Stimulated activated CD4-positive, alpha-beta T cell treated with anti-CD3 and anti-CD28 coated beads, Interleukin-2, amount 100 ng/mL, for 48 hours (primary cell): ENCODE results near the gene MIEF2.
"Not testable (repeated sequence)": the region's sequence is repeated elsewhere in the genome, so short reads cannot be mapped to it uniquely, and the experiment has no call there.

ENCODE experiments used
- DNase-seq, 2 donors: peaks; one replicate each; pipeline ENCODE4 v3.0.0-alpha.2; 2020

Gene MIEF2

DNA sequence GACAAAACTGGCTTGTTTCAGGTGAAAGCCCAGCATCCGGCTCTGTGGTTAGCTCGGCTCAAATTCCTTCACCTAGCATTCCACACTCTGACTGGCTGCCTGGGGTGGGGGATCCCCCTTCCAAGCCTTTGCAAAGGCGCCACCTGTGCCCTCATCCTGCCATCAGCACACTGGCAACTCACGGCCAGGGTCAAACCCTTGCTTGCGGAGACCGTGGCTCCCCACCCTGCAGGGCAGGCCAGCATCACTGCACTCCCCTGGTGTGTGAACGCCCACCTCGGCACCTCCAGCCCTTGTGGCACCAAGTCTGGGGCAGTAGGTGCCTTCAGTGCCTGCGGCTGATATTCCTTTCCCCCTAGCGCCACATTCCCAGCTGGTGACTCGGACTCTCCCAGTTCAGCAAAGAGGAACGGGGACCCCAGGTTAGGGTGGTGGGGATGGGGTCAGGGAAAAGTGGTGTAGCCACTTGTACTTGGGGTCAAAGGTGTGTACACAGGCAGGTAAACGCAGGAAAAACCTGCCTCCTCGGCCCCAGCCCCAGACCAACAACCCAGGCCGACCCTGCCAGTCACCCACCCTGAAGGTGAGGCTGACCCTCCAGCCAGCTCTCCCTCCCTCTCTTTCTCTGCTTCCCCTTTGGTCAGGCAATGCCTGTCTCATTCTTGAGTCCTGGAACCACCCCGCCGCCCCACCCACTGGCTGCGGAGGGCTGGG is 3.0 kb upstream of the MIEF2 start:
- peak in 1 of 2 donors; percentile 34 for DNase-seq

DNA sequence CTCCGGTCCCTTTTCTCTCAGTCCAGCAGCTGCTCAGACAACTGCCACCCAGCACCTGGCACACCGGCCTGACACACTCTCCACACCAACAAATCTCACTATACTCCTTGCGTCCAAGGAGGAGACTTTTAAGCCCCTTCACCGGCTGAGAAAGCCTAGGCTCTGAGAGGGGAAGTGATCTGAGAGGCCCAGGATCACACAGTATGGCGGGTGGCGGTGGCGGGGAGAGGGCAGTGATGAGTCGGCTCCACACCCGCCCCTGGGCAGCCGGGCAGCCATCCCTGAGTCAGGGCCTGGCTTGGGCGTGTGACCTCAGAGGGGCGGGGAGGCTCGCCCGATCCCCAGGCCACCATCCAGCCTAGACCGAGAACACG is 2.5 kb upstream of the MIEF2 start:
- DNase-seq = peak; percentile 38 to 50

DNA sequence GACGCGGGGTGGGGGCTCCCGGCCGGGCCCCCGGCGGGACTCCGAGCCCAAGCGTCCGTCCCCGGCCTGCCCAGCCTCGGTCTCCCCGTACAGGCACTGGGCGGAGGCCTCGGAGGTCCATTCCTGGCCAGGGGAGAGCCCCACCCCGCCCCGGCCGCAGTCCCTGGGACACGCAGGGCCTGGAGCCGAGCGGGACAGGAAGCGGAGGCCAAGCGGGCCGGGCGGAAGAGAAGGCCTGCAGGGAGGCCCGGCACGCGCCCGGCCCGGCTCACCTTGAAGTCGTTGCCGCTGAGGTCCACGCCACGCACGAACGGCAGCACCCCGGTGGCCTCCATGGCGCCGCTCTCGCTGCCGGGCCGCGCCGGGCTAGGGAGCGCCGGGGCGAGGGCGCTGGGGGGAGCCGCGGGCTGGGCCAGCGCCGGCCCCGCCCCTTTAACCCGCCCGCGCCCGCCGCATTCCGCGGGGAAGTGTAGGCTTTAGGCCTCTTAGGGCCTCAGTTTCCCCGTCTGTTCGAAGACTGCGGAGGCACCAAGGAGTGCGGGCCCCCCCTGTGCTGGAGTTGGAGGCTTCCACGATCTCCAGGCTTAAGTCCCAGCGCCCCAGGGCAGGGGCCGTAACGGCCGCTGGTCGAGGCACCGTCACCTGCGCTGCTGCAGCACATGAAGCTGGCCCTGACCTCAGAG is 2.0 kb upstream of the MIEF2 start, which contains the start of gene FLII:
Gene FLII, minus strand, starts transcription at position 383 of the 683 bp plus-strand sequence. Its CDS starts 48 bp downstream, at position 335.
- DNase-seq = peak; percentile 37 to 51

DNA sequence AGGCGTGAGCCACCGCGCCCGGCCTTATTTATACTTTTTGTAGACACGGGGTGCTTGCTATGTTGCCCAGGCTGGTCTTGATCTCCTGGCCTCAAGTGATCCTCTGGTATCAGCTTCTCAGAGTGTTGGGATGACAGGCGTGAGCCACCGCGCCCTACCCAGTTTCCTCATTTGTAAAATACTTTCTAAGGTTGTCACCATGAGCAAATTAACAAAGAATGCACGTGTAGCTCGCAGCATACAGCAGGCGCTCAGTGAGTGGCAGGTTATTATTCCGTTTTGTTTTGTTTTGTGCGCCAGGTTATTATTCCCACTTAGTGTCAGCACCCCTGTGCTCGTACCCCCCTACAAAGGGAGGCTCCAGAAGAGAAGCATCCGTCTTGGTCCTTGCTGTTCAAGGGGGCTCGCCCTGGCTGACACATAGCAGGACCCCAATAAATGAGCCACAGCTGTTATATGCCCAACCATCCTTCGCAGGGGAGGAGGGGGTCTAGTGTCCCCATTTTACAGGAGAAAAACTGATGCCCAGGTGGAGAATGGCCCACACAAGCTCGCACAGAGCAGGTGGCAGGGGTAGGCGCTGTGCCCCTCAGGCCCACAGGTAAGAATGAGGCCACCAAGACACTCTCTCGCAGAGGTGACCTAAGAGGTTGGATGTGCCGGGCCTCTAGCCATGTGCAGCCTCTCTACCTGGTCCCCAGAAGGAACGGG is 686 bp upstream of the MIEF2 start:
- no peak for DNase-seq

DNA sequence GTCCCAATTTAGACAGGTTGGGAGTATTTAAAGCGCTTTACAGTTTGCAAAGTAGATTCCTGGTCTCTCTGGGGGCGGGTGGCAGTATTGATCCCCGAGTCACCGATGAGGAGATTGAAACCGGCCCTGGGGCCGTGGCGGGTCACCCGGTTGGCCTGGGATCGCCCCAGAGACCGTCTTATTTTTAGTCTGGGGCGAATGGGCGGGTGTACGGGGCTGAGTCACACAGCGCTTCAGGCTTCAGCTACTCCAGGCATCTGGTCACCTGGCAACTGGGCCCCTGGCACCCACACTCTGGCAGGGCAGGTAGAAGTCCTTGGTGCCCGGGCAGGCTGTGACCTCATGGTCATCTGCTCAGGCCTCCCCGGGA is 669 bp downstream of the MIEF2 start:
- peak; percentile 25 to 32 for DNase-seq

DNA sequence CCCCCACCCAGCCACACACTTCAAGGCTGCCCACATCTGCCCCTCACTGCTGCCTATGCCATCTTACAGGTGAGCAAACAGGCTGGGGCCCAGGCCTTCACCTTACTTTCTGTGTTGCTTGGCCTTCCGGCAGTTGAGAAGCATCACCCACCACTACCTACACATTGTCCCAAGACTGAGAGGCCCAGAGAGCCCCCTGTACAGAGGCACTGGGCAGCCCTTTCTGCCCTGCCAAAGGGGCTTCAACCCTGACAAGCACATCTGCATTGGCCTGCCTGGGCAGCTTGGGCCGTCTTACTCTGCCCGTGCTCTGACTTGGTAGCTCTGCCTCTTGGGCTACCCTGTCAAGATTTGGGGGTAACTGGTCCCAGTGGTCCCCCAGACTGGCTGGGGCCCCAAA is 1.2 kb downstream of the MIEF2 start:
- DNase-seq = no peak

DNA sequence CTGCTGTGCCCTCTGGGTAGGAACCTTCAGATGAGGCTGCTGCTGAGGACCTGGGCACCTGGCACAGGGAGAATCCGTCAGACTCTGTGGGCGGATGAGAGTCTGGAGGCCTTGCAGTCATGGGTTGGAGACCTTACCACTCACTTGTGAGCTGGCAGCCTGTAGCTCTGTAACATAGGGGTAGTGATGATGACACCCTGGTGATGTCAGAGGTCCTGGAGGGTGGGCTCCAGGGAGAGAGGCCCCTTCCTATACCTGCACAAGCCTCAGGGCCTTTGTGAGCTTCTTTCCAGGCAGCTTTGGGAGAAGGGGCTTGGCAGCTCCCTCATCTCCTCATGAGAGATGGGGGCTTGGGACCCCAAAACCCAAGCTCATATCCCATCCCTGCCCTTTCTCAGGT is 1.6 kb downstream of the MIEF2 start:
- no peak for DNase-seq

DNA sequence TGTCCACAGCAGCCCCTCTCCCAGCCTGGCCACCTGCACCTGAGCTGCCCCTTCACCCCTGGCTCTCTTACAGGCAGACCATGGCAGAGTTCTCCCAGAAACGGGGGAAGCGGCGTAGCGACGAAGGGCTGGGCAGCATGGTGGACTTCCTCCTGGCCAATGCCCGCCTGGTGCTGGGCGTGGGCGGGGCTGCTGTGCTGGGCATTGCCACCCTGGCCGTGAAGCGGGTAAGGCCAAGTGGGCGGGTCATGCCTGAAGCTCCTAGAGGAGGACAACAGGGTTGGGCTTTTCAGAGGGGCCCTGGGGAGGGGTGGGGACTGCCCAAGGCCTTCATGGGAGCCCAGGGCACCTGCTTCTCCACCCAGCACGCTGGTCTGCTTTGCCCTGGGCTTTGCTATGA is 2.2 kb downstream of the MIEF2 start:
- DNase-seq = no peak

DNA sequence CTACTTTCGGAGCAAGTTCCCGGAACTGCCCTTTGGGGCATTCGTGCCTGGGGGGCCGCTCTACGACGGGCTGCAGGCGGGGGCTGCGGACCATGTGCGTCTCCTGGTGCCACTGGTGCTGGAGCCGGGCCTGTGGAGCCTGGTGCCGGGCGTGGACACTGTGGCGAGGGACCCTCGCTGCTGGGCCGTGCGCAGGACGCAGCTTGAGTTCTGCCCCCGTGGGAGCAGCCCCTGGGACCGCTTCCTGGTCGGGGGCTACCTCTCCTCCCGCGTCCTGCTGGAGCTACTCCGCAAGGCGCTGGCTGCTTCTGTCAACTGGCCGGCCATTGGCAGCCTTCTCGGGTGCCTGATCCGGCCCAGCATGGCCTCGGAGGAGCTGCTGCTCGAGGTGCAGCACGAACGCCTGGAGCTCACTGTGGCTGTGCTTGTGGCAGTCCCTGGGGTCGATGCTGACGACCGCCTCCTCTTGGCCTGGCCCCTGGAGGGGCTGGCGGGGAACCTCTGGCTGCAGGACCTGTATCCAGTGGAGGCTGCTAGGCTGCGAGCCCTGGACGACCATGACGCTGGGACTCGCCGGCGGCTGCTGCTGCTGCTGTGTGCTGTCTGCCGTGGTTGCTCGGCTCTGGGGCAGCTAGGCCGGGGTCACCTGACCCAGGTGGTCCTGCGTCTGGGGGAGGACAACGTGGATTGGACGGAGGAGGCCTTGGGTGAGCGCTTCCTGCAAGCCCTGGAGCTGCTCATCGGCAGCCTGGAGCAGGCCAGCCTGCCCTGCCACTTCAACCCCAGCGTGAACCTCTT is 3.6 kb downstream of the MIEF2 start:
- no peak for DNase-seq

DNA sequence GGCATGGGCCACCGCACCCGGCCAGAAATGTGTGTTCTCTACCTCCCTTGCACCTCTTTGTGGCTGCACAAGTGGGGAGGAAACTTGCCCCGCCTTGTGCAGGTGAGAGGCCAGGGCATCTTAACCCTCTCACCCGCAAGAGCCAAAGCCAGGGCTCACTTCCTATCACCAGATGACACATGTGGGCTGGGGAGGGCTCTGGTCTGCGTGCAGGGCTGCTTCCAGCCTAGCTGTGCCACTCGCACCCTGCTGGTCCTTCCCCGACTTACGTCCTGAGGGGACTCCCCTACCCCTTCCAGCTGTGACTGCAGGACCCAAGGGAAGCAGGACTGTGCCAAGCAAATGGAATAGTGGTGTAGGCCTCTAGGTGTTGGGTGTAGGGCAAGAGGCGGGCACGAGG is 6.9 kb downstream of the MIEF2 start:
- no peak for DNase-seq

DNA sequence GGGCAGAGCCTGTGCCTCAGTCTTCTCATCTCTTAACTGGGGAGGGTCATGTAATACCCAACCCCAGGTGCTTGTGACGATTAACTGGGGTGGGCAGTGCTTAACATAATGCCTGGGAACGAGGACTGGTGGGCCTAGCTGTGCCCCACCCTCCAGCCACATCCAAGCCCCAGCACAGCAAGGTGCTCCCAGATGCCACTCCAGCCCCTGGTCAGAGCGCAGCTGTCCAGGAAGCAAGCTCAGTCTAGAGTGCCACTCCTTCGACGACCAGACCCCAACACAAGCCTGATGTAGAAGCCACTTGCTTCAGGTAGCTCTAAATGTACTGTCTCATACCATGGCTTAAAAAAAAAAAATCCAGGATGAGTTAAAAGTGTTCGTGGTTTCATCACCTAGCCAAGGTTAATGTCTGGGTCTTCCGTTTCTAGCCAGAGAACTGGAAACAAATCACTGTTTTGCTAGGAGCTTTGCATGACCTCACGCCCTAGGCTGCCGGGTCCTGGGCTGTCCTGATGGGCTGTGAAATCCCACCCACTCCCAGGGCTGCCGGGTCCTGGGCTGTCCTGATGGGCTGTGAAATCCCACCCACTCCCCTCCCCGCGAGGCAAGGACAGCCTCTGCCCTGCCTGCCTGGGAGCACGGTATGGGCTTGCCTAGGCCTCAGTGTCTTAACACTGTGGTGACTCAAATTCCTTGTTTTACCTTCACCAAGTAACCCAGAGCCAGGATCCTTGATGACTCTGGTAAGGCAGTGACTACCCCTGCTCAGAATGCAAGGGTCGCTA is 7.7 kb downstream of the MIEF2 start:
- no peak for DNase-seq

DNA sequence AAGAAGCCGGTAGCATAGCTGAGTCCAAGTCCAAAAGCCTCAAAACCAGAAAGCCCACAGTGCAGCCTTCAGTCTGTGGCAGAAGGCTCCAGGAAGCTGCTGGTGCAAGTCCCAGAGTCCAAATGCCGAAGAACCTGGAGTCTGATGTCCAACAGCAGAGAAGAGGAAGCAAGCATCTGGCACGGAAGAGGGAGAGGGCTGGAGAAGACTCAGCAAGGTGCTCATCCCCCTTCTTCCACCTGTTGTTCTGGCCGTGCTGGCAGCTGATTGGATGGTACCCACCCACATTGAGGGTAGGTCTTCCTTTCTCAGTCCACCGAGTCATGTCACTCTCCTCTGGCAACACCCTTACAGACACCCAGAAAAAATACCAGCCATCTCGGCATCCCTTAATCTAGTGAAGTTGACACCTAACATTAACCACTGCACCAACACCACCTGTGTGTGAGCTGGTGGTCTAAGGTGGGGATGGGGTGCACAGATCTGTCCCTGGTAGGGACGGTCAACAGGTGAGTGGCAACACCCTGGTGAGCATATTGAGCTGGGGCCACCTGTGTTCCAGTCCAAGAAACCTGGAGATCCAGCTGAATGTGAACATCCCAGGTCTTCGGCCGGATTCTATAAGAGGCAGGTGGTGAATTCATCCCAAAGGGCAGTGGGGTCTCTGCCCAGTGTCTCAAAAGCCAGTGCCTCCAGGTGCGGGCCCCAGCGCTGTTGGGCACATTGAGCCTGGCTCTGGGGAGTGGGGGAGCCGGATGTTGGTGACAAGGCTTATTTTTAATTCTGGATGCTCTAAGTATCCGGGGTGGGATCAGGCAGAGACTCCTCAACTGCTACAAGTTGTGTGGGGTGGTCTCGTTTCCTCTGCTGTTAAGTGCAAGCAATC is 9.8 kb downstream of the MIEF2 start:
- DNase-seq = no peak

DNA sequence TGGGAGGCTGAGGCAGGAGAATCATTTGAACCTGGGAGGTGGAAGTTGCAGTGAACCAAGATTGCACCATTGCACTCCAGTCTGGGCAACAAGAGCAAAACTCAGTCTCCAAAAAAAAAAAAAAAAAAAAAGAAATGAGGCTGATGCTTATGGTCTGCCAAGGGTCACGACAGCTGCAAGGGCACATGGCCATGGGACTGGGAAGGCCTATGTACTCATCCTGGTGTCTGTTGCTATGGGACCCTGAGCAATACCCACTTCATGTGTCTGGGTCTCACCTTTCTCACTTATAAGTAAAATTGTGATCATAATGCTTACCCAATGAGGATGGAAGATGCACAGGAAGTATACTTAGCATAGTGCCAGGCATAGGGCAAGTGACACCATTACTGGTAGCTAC is 16.6 kb downstream of the MIEF2 start:
- no peak for DNase-seq

DNA sequence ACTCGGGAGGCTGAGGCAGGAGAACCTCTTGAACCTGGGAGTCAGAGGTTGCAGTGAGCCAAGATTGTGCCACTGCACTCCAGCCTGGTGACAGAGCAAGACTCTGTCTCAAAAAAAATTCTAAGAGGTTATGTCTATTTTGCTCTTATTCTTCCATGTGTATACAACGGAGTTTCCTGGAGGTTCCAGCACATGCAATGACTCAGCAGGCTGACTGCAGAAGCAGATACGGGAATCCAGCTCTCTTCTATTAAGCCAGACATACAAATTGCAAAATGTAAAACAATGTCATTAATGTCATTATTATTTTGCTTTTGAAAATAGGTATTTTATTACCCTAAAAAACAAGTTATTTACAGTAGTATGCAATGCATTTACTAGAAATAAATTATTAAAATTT is 18.4 kb downstream of the MIEF2 start:
- DNase-seq = no peak

DNA sequence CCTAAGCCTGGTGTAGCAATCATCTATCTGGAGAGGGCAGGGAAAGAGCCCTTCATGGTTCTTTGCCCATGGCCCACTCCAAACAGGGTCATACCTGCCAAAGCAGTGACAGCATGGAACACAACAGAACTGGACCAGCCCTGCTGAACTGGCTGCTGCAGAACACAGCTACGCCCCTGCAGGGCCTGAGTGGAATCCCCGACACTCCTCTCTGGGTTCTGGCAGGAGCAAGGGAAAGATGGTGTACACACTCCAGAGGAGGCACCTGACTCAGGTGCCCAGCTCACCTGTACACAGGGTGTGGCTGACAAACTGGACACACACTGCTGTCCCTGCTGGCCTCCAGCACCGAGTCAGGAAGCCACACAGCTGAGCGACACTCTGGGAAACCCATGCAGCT is 19.8 kb downstream of the MIEF2 start:
- DNase-seq = no peak

DNA sequence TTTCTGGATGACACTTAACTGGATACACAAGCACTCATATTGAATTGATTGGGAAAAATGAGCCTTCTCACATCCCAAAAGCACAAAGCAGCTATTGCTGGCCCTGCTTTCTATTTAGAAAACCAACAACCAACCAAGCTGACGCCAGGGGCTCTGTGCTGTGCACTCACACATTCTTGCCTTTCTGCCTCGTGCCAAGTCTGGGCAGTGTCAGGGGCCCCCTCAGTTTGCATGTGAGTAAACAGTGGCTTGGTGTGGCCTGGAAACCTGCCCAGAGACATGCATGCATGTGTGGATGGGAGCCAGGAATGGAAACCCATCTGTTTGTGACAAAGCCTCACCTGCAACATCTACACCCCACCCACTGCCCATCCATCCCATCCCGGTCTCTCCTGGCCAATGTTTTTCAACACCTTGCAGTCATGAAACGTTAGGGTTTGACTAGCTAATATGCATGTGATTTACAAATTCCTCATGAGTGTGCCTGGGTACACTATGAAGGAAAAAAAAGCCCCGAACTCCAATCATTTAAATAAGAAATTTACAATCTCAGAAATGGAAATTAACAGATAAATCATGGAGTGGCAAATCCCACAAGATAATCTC is 20.4 kb downstream of the MIEF2 start:
- no peak for DNase-seq

DNA sequence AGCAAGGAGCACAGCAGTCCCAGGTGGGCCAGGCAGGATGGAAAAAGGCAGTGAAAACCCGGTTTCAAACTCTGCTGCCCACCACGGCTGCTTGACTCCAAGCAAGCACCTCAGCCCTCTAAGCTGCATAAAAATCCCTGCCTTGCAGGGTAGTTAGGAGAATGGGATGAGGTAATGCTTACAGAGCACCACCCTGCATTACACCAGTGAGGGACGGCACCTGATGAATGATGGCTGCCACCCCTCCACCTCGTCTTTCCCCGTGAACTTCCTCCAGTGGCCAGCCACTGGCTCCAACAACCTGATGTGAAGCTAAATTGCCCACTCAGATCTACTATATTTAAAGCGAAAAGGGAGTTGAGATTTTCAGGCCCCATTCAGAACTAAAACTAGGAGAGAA is 21.3 kb downstream of the MIEF2 start:
- no peak for DNase-seq

DNA sequence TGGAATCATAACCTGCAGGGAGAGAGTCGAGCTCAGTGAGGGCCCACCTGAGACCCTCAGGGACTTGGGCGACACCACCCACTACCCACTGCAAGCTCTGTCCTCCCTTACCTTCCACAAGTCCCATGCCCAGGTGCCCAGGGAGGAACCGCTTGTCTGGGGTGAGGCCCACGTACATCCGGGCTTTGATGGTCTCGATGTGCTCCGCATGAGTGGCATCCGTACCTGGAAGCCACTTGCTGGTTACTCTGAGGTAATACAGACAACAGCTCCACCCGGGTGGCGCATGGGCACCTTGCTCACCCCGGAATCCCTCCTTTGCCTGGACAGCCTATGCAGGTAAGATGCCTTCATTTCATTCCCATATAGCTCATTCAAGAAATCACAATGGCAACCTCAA is 24.8 kb downstream of the MIEF2 start:
- DNase-seq = no peak

DNA sequence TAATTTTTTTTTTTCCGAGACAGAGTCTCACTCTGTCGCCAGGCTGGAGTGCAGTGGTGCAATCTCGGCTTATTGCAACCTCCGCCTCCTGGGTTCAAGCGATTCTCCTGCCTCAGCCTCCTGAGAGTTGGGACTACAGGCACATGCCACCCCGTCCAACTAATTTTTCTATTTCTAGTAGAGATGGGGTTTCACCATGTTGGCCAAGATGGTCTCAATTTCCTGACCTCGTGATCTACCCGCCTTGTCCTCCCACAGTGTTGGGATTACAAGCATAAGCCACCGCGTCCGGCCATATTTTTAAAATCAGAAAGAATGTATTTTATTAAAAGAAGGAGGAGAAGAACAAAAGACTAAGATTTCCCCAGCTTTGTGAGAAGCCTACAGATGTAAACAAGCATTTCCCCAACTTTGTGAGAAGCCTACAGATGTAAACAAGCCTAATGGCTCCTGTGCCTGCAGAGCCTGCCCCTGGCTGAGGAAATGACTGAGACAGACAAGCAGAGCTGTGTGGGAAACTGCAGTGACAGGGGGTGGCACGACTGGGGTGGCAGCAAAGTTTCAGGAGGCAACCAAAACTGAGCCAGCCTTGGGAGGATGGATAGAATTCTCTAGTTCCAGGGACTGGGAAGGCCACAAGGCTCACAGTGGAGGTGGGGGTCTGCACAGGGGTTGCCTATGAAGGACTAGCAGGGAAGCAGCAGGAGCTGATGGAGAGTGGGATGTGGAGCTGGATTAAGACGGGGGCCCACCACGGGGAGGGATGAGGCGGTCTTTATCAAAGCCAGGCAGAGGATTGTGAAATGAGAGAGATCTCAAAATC is 31.5 kb downstream of the MIEF2 start:
- DNase-seq = no peak

DNA sequence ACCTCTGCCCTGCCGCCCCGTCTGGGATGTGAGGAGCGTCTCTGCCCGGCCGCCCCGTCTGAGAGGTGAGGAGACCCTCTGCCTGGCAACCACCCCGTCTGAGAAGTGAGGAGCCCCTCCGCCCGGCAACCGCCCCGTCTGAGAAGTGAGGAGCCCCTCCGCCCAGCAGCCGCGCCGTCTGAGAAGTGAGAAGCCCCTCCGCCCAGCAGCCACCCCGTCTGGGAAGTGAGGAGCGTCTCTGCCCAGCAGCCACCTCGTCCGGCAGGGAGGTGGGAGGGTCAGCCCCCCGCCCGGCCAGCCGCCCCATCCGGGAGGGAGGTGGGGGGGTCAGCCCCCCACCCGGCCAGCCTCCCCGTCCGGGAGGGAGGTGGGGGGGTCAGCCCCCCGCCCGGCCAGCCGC is 37.6 kb downstream of the MIEF2 start:
- DNase-seq = not testable (repeated sequence)
